DND-41 (cell line): ENCODE data around the gene PIAS3.

Experiments used
- EZH2 ChIP-seq: IDR thresholded peaks from 3 replicates; pipeline ENCODE4 v1.6.1; 2012; ENCODE audit warnings: borderline replicate concordance, low read depth, mild to moderate bottlenecking, moderate library complexity, low read length, inconsistent platforms; ENCODE audit not compliant: severe bottlenecking
- TF ChIP-seq, protein P1 (sequence below): IDR thresholded peaks from 2 replicates; pipeline ENCODE4 v1.5.1; 2012; ENCODE audit warnings: borderline replicate concordance, low read length, moderate library complexity, mild to moderate bottlenecking; ENCODE audit not compliant: poor library complexity, severe bottlenecking; ENCODE audit errors: extremely low read depth

DNA sequence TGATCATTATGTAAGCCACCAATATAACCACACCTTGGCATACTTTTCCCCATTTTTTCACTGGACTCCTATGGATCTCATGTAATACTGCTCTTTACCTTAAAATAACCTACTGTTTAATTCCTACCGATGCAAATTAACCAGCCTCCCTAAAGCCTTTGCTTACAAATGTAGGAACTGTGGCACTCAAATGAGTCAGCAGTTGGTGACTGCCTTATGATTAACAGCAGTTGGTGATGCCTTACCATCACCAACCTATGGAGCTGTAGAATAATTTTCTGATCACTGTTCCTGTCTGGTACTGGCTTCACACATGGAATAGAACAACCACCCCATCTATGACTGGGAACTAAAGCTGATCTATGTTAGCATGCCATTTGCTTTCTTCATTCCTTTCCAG lies 21.2 kb downstream of the PIAS3 start:
- TF ChIP-seq, protein P1, sequence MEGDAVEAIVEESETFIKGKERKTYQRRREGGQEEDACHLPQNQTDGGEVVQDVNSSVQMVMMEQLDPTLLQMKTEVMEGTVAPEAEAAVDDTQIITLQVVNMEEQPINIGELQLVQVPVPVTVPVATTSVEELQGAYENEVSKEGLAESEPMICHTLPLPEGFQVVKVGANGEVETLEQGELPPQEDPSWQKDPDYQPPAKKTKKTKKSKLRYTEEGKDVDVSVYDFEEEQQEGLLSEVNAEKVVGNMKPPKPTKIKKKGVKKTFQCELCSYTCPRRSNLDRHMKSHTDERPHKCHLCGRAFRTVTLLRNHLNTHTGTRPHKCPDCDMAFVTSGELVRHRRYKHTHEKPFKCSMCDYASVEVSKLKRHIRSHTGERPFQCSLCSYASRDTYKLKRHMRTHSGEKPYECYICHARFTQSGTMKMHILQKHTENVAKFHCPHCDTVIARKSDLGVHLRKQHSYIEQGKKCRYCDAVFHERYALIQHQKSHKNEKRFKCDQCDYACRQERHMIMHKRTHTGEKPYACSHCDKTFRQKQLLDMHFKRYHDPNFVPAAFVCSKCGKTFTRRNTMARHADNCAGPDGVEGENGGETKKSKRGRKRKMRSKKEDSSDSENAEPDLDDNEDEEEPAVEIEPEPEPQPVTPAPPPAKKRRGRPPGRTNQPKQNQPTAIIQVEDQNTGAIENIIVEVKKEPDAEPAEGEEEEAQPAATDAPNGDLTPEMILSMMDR = no peak
- TF ChIP-seq EZH2 = no peak
